GM12892 (cell line): ENCODE measurements around the gene CEACAM5.

Experiments used
- POLR2A ChIP-seq: IDR thresholded peaks from 2 replicates; pipeline ENCODE4 v1.6.1; 2011; ENCODE audit warnings: low read depth, low read length, control low read depth
- POLR2AphosphoS5 ChIP-seq: IDR thresholded peaks from 2 replicates; pipeline ENCODE4 v1.6.1; 2011; ENCODE audit warnings: low read depth, low read length, control low read depth
- TAF1 ChIP-seq: IDR thresholded peaks from 2 replicates; pipeline ENCODE4 v1.6.1; 2011; ENCODE audit warnings: low read depth, mild to moderate bottlenecking, control low read depth, low read length, borderline replicate concordance

DNA sequence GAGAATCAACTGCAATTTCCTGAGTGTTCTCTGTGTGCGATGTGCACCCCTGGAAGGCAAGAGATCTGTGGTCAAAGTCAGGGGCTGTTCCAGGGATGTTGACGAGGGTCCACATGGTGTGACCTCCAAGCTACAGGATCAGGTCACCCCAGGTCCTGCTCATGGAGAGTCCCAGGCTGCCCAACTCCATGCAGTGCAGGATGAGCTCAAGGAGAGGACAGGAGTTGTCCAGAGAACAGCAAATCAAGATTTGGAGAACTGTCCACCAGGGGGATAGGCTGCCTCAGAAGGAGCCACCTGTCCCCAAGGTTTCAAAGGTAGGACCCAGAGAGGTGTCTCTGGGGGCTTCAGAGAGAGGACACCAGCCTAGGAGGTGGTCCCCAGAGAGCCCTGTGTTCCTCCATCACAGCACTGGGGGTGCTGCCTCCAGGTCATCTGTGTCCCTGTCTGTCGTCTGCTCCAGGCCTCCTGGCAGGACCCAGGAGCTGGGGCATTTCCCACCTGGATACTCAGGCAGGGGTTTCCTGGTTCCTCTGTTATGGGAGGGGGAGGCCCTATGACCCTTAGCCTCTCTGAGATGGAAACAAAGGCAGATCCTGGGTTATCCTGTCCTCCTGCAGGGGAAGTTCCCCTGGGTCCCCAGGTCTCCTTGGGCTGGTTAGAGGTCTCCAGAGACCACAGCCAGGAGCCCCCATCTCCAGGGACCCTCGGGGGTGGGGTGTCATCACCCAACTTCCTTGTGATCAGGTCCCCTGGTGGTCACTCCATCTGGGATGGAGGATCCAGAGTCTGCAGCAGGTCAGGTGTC is 18.2 kb upstream of the CEACAM5 start:
- TF ChIP-seq POLR2AphosphoS5 = no peak
- no peak for TF ChIP-seq POLR2A
- no peak for TF ChIP-seq TAF1
